HL-60/S4 treated with retinoic acid at 250 ng/mL for 4 days and 3 days (cell line): ENCODE data around the gene ATP5F1E.

Source experiments
- in situ Hi-C: fragments of 300-500 bp; cut with MboI; formaldehyde crosslinking; loops from 2 replicates; pipeline ENCODE4 v1.7.0; 2022; ENCODE audit warnings: low sequenced_read_pairs

Gene ATP5F1E

DNA sequence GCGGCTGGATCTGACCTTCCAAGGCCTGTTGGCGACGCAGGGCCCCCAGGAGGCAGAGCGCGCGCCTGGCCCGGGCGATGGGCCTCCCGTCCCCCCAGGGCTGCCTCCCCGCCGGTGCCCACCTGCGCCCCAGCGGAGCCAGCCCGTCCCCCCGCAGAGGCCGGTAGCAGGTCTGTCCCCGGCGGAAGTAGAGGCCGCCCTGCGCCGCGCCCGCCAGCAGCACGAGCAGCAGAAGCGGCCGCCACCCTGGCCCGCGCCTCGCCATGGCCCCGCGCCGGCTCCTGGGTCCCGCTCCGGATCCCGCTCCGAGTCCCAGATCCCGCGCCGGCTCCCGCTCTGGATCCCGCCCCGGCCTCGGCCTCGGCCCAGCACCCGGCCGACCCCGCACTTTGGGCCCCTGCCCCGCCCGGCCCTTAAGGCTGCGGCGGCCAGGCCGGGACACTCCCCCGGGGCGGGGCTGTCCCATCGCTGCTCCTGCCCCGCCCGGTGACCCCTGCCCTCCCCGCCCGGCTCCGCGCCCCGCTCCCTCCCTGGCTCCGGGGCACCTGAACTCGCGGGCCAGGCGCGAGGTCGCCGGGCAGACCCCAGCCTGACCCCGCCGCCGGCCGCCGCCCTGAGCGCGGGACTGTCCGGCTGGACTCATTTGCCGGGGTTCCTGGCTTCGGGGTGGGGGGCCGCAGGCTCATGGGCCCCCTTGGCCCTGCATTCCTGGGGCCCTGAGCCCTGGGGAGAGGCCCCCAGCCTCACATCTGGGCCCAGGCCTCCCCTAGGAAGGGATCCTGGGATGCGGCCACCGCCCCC is 25.1 kb downstream of the ATP5F1E start, which contains the start of gene CTSZ:
Gene CTSZ, minus strand, starts transcription at position 391 of the 801 bp plus-strand sequence. Its CDS starts 126 bp downstream, at position 265.
- in situ Hi-C loops = no loop called here

DNA sequence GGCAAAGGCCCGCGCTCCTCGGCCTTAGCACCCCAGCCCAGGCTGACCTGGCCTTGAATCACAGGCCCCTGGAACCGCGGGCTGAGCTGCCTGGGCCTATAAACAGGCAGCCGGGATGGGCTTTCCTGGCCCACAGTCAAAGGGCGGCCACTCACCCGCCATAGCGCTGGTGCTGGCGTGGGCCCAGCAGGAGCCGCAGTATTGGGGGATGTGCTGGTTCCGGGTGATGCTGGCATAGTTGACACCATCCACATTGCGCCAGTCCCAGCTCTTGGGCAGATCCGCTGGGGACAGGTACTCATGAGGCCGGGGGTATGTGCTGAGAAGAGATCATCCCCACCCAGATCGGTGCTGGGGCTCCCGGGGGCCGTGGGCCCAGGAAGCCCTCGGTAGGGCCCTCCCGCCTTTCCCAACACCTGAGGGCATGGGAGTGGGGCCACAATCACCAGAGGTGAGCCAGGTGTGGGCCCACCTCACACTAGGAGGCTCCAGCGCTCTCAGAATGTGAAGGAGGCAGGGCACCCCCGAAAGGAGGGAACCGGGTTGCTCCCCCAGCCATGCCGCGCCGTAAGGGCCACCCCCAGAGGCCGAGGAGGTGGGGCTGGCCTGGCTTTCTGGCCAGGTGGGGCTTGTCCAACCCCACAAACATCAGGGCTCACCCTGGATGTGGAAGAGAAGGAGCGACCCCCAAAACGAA is 25.8 kb downstream of the ATP5F1E start:
- in situ Hi-C loops = no loop called here

DNA sequence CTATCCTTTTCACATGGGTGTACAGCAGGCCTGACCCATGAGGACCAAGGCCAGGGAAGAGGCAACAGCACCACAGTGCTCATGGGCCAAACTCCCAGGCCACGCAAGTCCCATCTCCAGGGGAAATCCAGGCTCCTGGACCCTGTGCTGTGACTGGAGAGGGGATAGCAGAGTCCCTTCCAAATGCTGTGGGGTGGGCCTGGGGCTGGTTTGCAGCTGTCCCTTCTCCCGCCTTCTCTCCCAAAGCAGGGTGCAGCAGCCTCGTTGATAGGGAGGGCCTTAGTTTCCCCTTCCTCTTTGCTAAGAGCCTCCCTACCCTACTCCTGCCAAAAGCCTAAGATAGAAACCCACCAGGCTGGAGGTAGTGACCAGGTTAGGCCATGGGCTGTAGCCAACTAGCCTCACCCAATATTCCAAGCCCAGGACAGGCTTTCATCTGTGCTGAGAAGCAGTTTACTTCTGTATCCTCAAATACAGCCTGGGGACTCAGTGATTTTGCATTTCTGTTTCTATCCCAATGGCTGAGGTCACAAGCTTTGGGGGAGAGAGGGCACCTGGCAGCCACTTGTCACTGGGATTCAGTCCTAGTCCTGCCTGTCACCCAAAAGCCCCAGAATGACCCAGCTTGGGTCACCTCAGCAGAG is 26.5 kb downstream of the ATP5F1E start:
- in situ Hi-C loops = no loop called here

DNA sequence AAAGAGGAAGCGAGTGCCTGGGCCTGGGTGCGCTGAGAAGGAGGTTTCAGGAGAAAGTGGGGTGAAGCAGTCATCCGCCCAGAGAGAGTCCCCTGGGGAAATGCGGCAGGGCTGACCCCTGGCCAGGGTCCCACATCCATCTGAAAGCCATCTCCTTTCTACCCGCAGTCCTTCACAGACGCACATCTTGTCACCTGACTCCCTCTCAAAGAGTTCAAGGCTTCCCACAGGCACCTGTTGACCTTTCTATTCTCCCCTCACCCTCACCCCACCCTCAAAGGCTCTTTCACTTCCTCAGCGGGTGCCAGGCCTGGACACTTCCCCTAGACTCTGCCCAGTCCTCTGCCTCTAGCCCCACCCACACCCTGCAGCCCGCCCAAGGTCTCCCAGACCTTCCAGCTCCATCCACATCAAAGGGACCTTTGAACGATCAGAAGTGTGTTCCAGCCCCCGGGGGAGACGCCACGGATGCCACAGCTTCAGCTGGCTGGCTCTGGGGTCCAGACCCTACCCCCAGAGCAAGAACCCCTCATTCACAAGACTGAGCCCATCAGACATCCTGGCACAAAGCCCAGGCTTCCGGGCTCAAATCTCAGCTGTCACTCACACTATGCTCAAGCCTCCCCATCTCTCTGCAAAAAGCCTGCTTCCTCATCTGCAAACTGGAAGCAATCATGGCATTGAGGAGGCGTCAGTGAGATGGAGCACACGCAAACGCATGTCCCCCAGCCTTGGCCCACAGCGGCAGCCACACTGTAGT is 27.2 kb downstream of the ATP5F1E start:
- in situ Hi-C loops = no loop called here

DNA sequence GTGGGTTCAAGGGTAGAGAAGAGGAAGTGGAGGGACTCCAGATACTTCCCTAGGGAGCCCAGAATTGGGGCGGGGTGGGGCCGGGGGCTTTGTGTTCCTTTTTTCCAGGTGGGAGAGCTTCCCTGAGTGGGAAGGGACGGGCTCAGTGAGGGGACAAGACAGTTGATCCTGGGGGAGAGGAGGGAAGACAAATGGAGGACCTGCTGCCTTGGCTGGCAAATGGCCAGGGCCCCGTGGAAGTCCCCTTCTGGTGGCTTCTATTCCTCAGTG is 27.7 kb downstream of the ATP5F1E start:
- in situ Hi-C loops = no loop called here

DNA sequence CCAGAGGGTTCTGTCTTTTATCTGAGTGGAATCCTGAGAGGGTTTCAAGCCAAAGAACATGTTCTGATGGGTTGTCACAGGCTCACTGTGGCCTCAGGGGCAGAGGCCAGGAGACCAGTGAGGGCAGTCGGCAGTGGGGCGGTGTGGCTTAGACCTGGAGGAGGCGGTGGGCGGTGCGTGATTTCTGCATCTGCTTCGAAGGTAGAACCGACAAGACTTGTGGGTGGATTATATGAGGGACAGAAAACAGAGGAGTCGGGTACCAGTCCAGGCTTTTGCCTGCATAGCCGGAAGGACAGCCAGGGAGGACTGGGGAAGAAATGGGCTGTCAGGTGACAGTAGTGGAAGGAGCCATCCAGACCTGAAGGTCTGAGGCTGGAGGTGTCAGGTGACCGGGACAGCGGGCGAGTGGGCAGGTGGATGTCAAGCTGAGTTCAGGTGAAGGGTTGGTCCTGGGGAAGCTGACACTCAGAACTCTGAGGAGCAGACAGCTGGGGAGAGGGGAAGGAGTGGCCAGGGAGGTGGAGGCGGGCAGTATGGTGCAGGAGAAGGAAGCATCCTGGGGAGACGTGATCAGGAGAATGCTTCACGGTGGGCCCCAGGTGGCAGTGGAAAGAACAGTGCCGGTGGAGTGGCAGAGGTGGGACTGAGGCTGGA is 28.2 kb downstream of the ATP5F1E start:
- in situ Hi-C loops = no loop called here

DNA sequence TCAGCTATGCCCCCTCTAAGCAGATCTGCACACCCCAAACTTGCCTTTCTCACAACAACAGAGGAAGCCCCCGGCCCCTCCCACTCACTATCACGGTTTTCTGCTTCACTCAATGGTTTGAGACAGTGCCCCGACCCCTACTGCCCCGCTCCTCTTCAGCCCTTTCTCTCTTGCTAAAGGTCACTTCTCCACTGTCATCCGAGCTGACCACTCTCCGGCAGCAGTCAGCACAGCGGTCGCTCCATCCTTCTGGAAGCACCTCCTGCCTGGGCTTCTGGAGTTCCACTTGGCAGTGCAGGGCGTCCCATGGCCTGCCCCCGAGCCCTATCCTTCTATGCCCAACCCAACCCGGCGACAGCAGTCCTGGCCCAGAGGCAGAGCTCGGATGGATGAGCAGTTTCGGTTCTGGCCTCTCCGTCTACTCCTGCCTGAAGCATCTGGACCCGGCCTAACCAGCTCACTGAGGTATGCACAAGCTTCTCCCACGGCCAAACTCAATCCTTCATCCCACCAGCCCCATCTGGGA is 29.2 kb downstream of the ATP5F1E start:
- in situ Hi-C loops = no loop called here

DNA sequence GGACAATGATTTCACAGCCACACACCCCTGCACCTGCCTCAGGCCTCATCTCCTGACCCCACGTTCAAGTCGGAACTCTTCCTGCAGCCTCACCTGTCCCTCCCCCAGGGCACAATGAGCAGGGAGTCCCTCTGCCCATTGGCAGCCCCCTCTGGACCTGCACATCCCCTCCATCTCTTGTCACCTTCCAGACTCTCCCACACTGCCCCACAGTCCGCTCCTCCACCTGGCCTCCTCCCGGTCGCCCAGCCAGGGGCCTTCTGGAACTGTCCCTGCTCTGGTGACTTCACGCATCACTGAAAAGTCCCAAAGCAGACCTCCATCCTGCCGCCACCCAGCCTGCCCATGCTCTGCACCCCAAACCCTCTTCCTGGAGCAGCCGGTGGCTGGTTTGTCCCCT is 29.7 kb downstream of the ATP5F1E start:
- in situ Hi-C loops = no loop called here

DNA sequence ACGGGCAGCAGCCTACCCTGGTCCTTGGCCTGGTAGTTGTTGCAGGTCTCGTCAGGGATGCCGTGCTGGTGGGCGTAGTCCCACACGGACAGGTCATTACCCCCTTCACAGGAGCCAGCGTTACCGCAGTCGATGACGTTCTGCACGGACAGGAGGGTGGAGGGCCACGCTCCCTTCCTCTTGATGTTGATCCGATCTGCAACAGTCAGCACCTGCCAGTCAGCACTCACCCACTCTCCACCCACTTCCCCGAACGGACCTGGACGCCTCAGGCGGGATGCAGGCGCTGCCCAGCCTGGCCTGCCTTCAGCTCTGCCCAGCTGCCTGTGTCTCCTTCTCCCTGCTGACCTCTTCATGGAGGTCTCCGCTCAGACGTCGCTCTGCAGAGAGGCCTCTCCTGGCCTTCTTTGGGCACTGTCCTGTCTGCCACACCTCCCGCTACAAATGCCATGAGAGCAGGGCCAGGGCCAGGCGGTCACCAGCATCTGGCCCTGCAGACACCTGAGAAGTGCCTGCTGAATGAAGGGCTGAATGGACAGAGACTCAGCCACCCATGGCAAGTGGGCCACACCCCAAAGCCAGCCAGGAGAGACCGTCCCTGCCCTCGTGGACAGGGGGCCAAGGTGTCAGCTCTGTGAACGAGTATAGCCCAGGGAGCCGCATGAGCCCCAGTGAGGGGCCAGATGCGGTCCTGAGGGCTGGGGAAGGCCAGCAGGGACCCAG is 30.5 kb downstream of the ATP5F1E start:
- in situ Hi-C loops = no loop called here

DNA sequence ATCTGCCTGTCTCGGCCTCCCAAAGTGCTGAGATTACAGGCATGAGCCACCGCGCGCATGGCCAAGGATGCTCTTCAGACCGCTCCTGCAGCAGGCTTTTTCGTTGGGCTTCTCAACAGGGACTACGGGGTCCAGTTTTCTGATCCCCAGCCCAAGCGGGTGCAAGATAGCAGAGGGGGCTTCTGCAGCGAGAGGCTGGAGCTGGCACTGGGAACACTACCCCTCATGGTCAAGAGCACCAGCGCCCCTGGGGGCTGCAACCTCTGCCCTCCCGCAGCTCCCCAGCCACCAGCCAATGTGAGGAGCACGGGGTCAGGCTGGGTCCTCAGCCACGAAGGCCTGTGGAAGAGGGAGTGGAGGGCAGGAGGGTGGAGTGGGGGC is 31.1 kb downstream of the ATP5F1E start:
- in situ Hi-C loops = no loop called here

DNA sequence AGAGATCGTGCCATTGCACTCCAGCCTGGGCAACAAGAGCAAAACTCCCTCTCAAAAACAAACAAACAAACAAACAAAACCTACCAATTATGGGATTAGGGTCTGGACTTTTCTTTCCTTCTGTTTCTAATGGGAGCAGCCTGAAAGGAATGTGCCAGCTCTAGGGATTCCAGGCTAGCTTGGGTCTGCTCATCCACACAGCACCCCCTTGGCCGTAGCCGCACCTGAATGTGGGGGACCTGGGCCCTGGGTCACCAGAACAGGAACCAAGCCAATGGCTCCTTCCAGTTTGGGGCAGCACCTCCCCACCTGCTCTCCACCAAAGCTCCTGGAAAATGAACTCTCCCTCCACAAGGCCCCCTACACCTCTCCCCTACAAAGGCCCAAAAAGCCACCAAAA is 31.8 kb downstream of the ATP5F1E start:
- in situ Hi-C loops = no loop called here

DNA sequence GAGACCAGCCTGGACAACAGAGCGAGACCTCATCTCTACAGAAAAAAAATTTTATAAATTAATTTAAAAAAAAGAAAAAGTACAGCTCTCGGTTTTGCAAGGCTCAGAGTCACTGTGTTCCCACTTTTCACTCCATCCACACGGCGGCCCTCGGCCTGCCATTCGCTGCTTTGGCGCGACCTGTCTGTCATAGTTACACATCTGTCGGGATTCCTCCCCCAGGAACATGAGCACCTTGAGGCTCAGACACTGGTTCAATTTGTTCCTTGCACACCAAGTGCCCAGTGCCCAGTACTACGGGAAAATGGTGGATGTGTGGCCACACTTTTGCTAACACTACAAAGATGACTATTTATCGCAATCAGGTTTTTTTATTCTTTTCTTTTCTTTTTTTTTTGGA is 33.5 kb downstream of the ATP5F1E start:
- in situ Hi-C loops = no loop called here

DNA sequence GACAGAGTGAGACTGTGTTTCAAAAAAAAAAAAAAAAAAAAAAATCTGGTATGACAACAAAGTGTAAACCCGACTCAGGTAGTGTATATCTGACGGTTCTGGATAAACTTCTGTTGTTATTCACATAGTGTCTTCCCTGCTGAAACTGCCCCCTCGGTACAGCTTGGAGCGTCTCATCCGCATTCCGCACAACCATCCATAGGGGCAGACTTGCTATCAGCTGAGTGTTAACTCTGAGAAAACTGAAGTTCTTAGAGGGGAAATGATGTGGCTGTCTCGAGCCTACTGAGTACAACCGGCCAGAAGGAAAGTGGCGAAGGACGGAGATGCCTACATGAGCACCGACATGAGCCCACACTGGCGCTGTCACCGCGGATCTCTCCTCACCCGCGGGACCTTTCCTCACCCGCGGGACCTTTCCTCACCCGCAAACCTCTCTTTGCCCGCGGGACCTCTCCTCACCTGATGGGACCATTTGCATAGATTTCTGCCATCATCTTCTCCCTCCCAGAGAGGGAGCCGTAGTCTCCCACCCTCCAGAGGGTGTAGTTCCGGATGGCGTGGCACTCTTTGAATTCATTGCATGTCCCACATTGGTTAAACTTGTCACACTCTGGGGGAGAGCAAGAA is 34.9 kb downstream of the ATP5F1E start:
- in situ Hi-C loops = no loop called here

DNA sequence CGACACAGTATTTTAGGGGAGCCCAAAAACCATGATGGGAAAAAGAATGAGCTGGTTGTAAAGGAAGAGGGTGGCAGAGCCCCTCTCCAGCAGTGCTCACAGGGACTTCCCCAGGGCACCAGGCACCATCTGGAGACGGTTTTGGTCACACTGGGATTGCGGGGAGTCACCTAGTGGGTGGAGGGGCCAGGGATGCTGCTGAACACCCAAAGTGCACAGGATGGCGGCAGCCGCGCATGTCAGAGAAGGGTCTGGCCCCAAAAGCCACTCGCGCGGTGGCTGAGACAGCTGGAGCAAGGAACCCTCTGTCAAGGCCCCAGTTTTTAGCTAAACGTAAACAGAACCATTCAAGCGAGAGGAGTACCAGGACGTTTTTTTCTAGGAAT is 35.9 kb downstream of the ATP5F1E start:
- in situ Hi-C loops = no loop called here

DNA sequence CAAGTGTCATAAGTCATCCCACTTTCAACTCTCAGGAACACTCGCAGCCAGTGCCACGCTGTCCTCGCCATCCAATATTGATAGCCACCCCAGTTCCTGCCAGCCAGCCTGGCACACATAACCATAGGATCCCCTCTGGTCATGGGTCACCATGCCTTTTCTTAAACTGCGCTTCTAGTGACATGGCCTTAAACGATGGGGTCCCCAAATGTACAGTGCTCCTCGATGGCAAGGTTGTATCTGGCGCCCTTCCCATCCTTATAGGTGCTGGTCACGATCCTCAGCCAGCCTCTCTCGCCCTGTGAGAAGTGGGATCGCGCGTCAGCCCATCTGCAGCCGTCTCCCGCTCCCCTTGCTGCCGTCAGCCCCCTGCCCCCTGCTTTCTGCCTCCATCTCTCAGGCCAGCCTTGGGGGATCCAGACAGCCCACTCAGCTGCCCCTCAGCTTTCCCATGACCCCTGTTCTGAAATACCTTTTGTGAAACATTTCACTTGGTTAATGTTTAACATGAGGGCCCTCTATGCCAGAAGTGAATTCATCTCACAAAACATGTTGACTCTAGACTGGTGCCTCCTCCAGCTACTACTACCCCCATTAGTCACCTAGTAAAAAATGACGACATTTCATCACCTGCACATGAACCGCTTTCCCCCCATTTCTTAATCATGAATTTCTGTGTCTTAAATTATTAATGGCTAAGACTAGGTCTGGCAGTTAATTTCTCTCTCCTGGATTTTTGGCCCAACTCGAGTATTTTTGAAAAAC is 36.5 kb downstream of the ATP5F1E start:
- in situ Hi-C loops = no loop called here

DNA sequence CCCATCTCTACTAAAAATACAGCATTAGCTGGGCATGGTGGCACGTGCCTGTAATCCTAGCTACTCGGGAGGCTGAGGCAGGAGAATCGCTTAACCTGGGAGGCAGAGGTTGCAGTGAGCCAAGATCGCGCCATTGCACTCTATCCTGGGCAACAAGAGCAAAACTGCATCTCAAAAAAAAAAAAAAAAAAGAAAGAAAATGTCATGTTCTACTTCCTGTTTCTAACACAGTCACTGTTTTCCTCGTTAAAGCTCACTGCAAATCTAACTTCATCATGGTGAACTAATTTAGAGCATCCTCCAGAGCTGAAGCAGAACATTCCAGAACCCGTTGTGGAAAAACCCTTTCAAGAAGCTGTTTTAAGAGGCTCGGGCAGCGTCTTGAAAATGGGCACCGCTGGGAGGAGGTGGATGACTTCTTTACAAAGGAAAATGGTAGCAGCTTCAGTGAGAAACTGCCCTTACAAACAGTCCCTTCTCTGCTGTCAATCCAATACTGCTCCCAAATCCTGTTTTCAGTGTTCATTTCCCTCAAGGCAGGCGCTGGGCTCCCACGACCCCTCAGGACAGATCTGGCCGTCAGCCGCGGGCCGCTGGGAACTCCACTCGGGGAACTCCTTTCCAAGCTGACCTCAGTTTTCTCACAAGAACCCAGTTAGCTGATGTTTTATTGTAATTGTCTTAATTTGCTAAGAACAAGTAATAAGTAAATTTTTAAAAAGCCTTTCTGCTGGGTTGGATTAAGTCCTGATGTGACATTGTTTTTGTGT is 37.6 kb downstream of the ATP5F1E start:
- in situ Hi-C loops = no loop called here

DNA sequence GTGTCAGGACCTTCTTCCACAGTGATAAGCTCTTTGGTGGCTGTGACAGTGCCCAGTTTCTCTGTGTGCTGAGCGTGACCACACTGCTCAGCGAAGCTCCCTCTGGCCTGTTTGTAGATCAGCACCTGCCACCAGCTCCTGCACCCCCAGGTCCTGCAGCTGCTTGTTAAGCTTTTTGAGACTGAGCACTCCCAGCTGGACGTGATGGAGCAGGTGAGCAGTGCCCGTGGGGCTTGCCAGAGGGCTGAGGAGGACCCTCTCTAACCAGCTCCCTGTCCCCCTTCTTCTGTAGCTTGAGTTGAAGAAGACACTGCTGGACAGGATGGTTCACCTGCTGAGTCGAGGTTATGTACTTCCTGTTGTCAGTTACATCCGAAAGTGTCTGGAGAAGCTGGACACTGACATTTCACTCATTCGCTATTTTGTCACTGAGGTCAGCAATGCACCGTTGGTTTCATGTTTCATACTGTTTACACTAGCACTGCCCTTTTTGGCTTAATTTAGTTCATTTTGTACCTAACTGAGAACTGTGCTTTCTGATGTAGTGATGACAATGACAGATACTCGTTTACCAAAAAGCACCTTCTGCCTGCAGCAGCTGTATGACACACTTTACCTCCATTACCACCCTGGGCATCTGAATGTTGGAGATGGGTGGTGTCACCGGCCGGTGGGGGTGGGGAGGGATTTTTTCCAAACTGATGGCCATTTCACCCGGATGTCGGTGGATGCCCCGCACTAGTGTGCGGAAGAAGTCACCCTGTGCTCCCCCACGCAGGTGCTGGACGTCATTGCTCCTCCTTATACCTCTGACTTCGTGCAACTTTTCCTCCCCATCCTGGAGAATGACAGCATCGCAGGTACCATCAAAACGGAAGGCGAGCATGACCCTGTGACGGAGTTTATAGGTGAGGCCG is 38.5 kb downstream of the ATP5F1E start:
- in situ Hi-C loops = no loop called here
